OCI-LY7 (cell line): ENCODE data around the gene ACSS2. TPM values are rescaled to one million over a fixed set of nuclear protein-coding genes. Genes with fewer than 3 reads are reported as not detected.

Experiments used
- BruUV-seq: library from RNA; stranded (reverse); fragments of 400-500 nt; replicated peaks from 2 replicates; lab custom pipeline; 2021; lab: Mats Ljungman, UMichigan
- CTCF ChIA-PET: fragments of 300-600 bp; sonication (Branson Sonifier 250); formaldehyde crosslinking; loops from one replicate; lab custom pipeline; 2022; ENCODE audit warnings: antibody characterized with exemption; ENCODE audit not compliant: unreplicated experiment; lab: Charles Lee
- POLR2A ChIA-PET: fragments of 300-600 bp; sonication (Branson Sonifier 250); formaldehyde crosslinking; loops from one replicate; lab custom pipeline; 2022; ENCODE audit warnings: antibody characterized with exemption; lab: Charles Lee
- DNase-seq: peaks from one replicate; pipeline ENCODE4 v3.0.0-alpha.2; 2015; ENCODE audit warnings: low spot score
- H2AFZ ChIP-seq: fragments of 200-600 bp; sonication (generic), shearing (Covaris generic); 2 replicates; pipeline ENCODE4 v1.6.1; 2014; ENCODE audit warnings: mild to moderate bottlenecking, antibody characterized with exemption, low read length, moderate library complexity
- H3K27ac ChIP-seq: fragments of 200-600 bp; sonication (generic); 2 replicates; pipeline ENCODE4 v1.5.1; 2014; ENCODE audit warnings: mixed run types, low read depth, mild to moderate bottlenecking, moderate library complexity, low read length, inconsistent platforms; ENCODE audit not compliant: poor library complexity, severe bottlenecking
- H3K36me3 ChIP-seq: fragments of 200-600 bp; sonication (generic); 2 replicates; pipeline ENCODE4 v1.6.1; 2014; ENCODE audit warnings: mild to moderate bottlenecking, antibody characterized with exemption, low read length, moderate library complexity, mixed read lengths; ENCODE audit not compliant: insufficient read depth
- H3K4me1 ChIP-seq: fragments of 200-600 bp; sonication (generic); 2 replicates; pipeline ENCODE4 v1.5.1; 2014; ENCODE audit warnings: mild to moderate bottlenecking, low read length; ENCODE audit not compliant: insufficient read depth, poor library complexity, severe bottlenecking
- H3K4me2 ChIP-seq: fragments of 200-600 bp; sonication (generic); 2 replicates; pipeline ENCODE4 v1.6.1; 2014; ENCODE audit warnings: mild to moderate bottlenecking, low read length
- H3K4me3 ChIP-seq: fragments of 200-600 bp; sonication (generic); 2 replicates; pipeline ENCODE4 v1.5.1; 2014; ENCODE audit warnings: mild to moderate bottlenecking, low read depth, low read length; ENCODE audit not compliant: poor library complexity, severe bottlenecking
- H3K79me2 ChIP-seq: fragments of 200-600 bp; sonication (generic); 2 replicates; pipeline ENCODE4 v1.6.1; 2016; ENCODE audit warnings: low read depth, mild to moderate bottlenecking, low read length, moderate library complexity, mixed read lengths; ENCODE audit not compliant: insufficient read depth
- H3K9me2 ChIP-seq: fragments of 200-600 bp; sonication (generic); 2 replicates; pipeline ENCODE4 v1.6.1; 2016; ENCODE audit warnings: mild to moderate bottlenecking, low read length, mixed read lengths; ENCODE audit not compliant: insufficient read depth
- H3K9me3 ChIP-seq: fragments of 200-600 bp; sonication (generic); 2 replicates; pipeline ENCODE4 v1.6.1; 2014; ENCODE audit warnings: mild to moderate bottlenecking, mixed run types, low read length, mixed read lengths
- H4K20me1 ChIP-seq: fragments of 200-600 bp; sonication (generic); 2 replicates; pipeline ENCODE4 v1.6.1; 2014; ENCODE audit warnings: mild to moderate bottlenecking, antibody characterized with exemption, low read length, moderate library complexity, mixed read lengths; ENCODE audit not compliant: insufficient read depth
- CTCF ChIP-seq: fragments of 200-600 bp; sonication (generic); conservative IDR thresholded peaks from 2 replicates; pipeline ENCODE4 v1.5.1; 2014; ENCODE audit warnings: mild to moderate bottlenecking, antibody characterized with exemption, low read length, moderate library complexity, mixed read lengths
- EZH2phosphoT487 ChIP-seq: fragments of 200-600 bp; sonication (generic); IDR thresholded peaks from 2 replicates; pipeline ENCODE4 v1.6.1; 2018; ENCODE audit warnings: low read depth, borderline replicate concordance, mild to moderate bottlenecking, mixed run types, antibody characterized with exemption, low read length, moderate library complexity, mixed read lengths
- intact Hi-C: fragments of 100-400 bp; cut with micrococcal nuclease; formaldehyde crosslinking; loops from one replicate; pipeline ENCODE4 v1.10.0; 2022; ENCODE audit not compliant: unreplicated experiment
- total RNA-seq, 2 experiments: library from RNA; depleted of rRNA in 1 of 2; stranded (reverse); fragments of >200 nt in 1 of 2; shearing (Covaris generic) in 1 of 2; gene quantifications; 2 replicates each; pipeline ENCODE4 v1.2.3, GENCODE V29; 2014 to 2022

Gene ACSS2
- total RNA-seq, 2 experiments from 2014 or later, result 18.2 to 21.4 TPM

- no peaks in the 10 kb centered on the region for H3K9me2 ChIP-seq
- no peaks in the 10 kb centered on the region for H3K79me2 ChIP-seq
- no peaks in the 10 kb centered on the region for H3K9me3 ChIP-seq
- TF ChIP-seq EZH2phosphoT487, result no peak
- TF ChIP-seq CTCF, result no peak
- H3K4me2 ChIP-seq, result no peak overlapping the region
- no peaks in the 10 kb centered on the region for H3K36me3 ChIP-seq
- no TSS peak for BruUV-seq
- H3K27ac ChIP-seq, result no peak overlapping the region
- H3K4me1 ChIP-seq, result no peaks in the 10 kb centered on the region
- DNase-seq, result no peak
- no peaks in the 10 kb centered on the region for H4K20me1 ChIP-seq
- ChIA-PET CTCF (no interaction called here), POLR2A (interaction anchor here (1.0 to 1.2 kb wide), 2 partner anchors 8 to 92 kb away, joined by 4 read pairs; partner anchors contain the start of genes GSS and MYH7B)
- intact Hi-C loops, result no loop called here
- no peak overlapping the region for H2AFZ ChIP-seq
- H3K4me3 ChIP-seq, result no peak overlapping the region
These were observed 12.9 kb upstream of the ACSS2 start for GRCh38 chr20:34863421-34863965.

GRCh38 chr20:34864216-34864615, 12.2 kb upstream of the ACSS2 start:
- POLR2A ChIA-PET, result interaction anchor here (1.0 to 1.2 kb wide), 3 partner anchors 8 to 92 kb away, joined by 3 to 4 read pairs (median 4); partner anchors contain the start of genes GSS and MYH7B
- Histone ChIP-seq H4K20me1 (no peaks in the 10 kb centered on the region), H3K9me3 (no peaks in the 10 kb centered on the region), H3K27ac (no peak overlapping the region), H3K36me3 (no peaks in the 10 kb centered on the region), H3K4me1 (no peaks in the 10 kb centered on the region), H3K79me2 (no peaks in the 10 kb centered on the region), H3K4me3 (no peak overlapping the region), H3K4me2 (no peak overlapping the region), H2AFZ (no peak overlapping the region), H3K9me2 (no peaks in the 10 kb centered on the region)
- TF ChIP-seq CTCF, result no peak
- no peak for TF ChIP-seq EZH2phosphoT487
- CTCF ChIA-PET, result no interaction called here
- DNase-seq, result no peak
- BruUV-seq, result no TSS peak
- intact Hi-C loops, result no loop called here

GRCh38 chr20:34871320-34871926, 5.0 kb upstream of the ACSS2 start:
- Histone ChIP-seq H2AFZ (no peak overlapping the region), H3K9me3 (no peaks in the 10 kb centered on the region), H4K20me1 (no peaks in the 10 kb centered on the region), H3K4me1 (peaks cover 35% of the 10 kb centered on the region), H3K27ac (no peak overlapping the region), H3K4me3 (no peak overlapping the region), H3K79me2 (no peaks in the 10 kb centered on the region), H3K4me2 (peak overlapping the region; percentile 67; the same call in 1 of the 2 replicates), H3K9me2 (no peaks in the 10 kb centered on the region), H3K36me3 (no peaks in the 10 kb centered on the region)
- no peak for DNase-seq
- TF ChIP-seq EZH2phosphoT487 (no peak), CTCF (no peak)
- CTCF ChIA-PET, result no interaction called here
- intact Hi-C loops, result loop anchor here (10.0 kb wide), 1 partner anchor 403 kb away; the partner anchor contains the start of gene MMP24OS
- POLR2A ChIA-PET, result interaction anchor here (0.6 kb wide), 1 partner anchor 19 kb away, joined by 4 read pairs; no protein-coding TSS in a partner anchor
- BruUV-seq, result no TSS peak
